ENCODE data around the gene AHDC1. TPM values are rescaled to one million over a fixed set of nuclear protein-coding genes. Genes with fewer than 3 reads are reported as not detected.

AHDC1 gene
- total and polyA plus RNA-seq, 2 experiments from 2014 or later, result 13.3 to 14.4 TPM

GRCh38 chr1:27650539-27651175 is 46.7 kb upstream of the AHDC1 start:
- no peak overlapping the region for H3K4me2 ChIP-seq
- no peaks in the 10 kb centered on the region for H3K9me3 ChIP-seq (ENCODE audit: low read depth)
- no peaks in the 10 kb centered on the region for H3K9me2 ChIP-seq (replicated peaks; ENCODE audit: insufficient read depth)
- no peak for TF ChIP-seq EZH2 (IDR thresholded peaks at IDR 0.05; ENCODE audit: borderline replicate concordance)
- TF ChIP-seq CTCF (IDR thresholded peaks at IDR 0.05; ENCODE audit: poor library complexity), result no peak
- H3K27ac ChIP-seq, result no peak overlapping the region
- 41% methylated on average over 7 of the region's 7 CpGs for WGBS (ENCODE audit: low lambda C conversion rate, missing lambda C conversion rate)
- no peaks in the 10 kb centered on the region for H3K27me3 ChIP-seq
- no peaks in the 10 kb centered on the region for H4K20me1 ChIP-seq (ENCODE audit: insufficient read depth, poor library complexity, severe bottlenecking)
- peak; percentile 39 for DNase-seq (ENCODE audit: low spot score)
- H3K4me3 ChIP-seq, result no peak overlapping the region
- H3K4me1 ChIP-seq (ENCODE audit: insufficient read depth), result peaks cover 9% of the 10 kb centered on the region
- no peaks in the 10 kb centered on the region for H3K79me2 ChIP-seq
- H3K36me3 ChIP-seq (replicated peaks; ENCODE audit: insufficient read depth, low read depth), result no peaks in the 10 kb centered on the region
- peak overlapping the region; percentile 9 for H2AFZ ChIP-seq

GRCh38 chr1:27650171-27650538 is 46.2 kb upstream of the AHDC1 start:
- H3K9me2 ChIP-seq (replicated peaks; ENCODE audit: insufficient read depth), result no peaks in the 10 kb centered on the region
- no peaks in the 10 kb centered on the region for H3K36me3 ChIP-seq (replicated peaks; ENCODE audit: insufficient read depth, low read depth)
- no peak overlapping the region for H3K4me3 ChIP-seq
- no peak for DNase-seq (ENCODE audit: low spot score)
- H3K27ac ChIP-seq, result no peak overlapping the region
- 73% methylated on average over 1 of the region's 1 CpG for WGBS (ENCODE audit: low lambda C conversion rate, missing lambda C conversion rate)
- H4K20me1 ChIP-seq (ENCODE audit: insufficient read depth, poor library complexity, severe bottlenecking), result no peaks in the 10 kb centered on the region
- no peak for TF ChIP-seq EZH2 (IDR thresholded peaks at IDR 0.05; ENCODE audit: borderline replicate concordance)
- no peak for TF ChIP-seq EZH2phosphoT487 (IDR thresholded peaks at IDR 0.05; ENCODE audit: low read depth, severe bottlenecking, unreplicated experiment)
- no peak for TF ChIP-seq CTCF (IDR thresholded peaks at IDR 0.05; ENCODE audit: poor library complexity)
- H3K9me3 ChIP-seq (ENCODE audit: low read depth), result no peaks in the 10 kb centered on the region
- H3K79me2 ChIP-seq, result no peaks in the 10 kb centered on the region
- H3K4me2 ChIP-seq, result no peak overlapping the region
- peaks cover 9% of the 10 kb centered on the region for H3K4me1 ChIP-seq (ENCODE audit: insufficient read depth)
- no peaks in the 10 kb centered on the region for H3K27me3 ChIP-seq
- no peak overlapping the region for H2AFZ ChIP-seq

GRCh38 chr1:27649306-27649635 is 45.3 kb upstream of the AHDC1 start:
- no peak for DNase-seq (ENCODE audit: low spot score)
- Histone ChIP-seq H3K4me3 (no peak overlapping the region), H3K4me2 (no peak overlapping the region), H3K9me3 (ENCODE audit: low read depth) (no peaks in the 10 kb centered on the region), H3K4me1 (ENCODE audit: insufficient read depth) (peaks cover 9% of the 10 kb centered on the region), H3K27ac (no peak overlapping the region), H3K27me3 (no peaks in the 10 kb centered on the region), H3K9me2 (replicated peaks; ENCODE audit: insufficient read depth) (no peaks in the 10 kb centered on the region), H4K20me1 (ENCODE audit: insufficient read depth, poor library complexity, severe bottlenecking) (no peaks in the 10 kb centered on the region), H2AFZ (no peak overlapping the region), H3K36me3 (replicated peaks; ENCODE audit: insufficient read depth, low read depth) (no peaks in the 10 kb centered on the region), H3K79me2 (no peaks in the 10 kb centered on the region)
- TF ChIP-seq EZH2phosphoT487 (IDR thresholded peaks at IDR 0.05; ENCODE audit: low read depth, severe bottlenecking, unreplicated experiment) (no peak), EZH2 (IDR thresholded peaks at IDR 0.05; ENCODE audit: borderline replicate concordance) (no peak), CTCF (IDR thresholded peaks at IDR 0.05; ENCODE audit: poor library complexity) (no peak)
- 95% methylated on average over 11 of the region's 11 CpGs for WGBS (ENCODE audit: low lambda C conversion rate, missing lambda C conversion rate)
